Measurements from ENCODE around the gene SMIM45.

Gene SMIM45

GRCh38 chr22:41968601-41969000 lies 16.7 kb downstream of the SMIM45 start:
- no peak for TF ChIP-seq CTCF (conservative IDR thresholded peaks at IDR 0.05; ENCODE audit: low read depth, low read length)
- Histone ChIP-seq H4K20me1 (ENCODE audit: insufficient read depth) (no peaks in the 10 kb centered on the region), H2AFZ (ENCODE audit: low read depth) (no peak overlapping the region), H3K4me1 (ENCODE audit: low read depth, poor library complexity, severe bottlenecking) (no peaks in the 10 kb centered on the region), H3K4me2 (no peak overlapping the region), H3K4me3 (IDR thresholded peaks at IDR 0.05; ENCODE audit: insufficient read depth, low read depth, low read length) (no peak overlapping the region), H3K27me3 (ENCODE audit: insufficient read depth, low read depth) (no peaks in the 10 kb centered on the region; the same call in 1 of the 2 replicates), H3K36me3 (ENCODE audit: insufficient read depth) (no peaks in the 10 kb centered on the region), H3K9ac (no peak overlapping the region), H3K79me2 (ENCODE audit: insufficient read depth, low read depth) (no peaks in the 10 kb centered on the region), H3K27ac (no peak overlapping the region)

DNA sequence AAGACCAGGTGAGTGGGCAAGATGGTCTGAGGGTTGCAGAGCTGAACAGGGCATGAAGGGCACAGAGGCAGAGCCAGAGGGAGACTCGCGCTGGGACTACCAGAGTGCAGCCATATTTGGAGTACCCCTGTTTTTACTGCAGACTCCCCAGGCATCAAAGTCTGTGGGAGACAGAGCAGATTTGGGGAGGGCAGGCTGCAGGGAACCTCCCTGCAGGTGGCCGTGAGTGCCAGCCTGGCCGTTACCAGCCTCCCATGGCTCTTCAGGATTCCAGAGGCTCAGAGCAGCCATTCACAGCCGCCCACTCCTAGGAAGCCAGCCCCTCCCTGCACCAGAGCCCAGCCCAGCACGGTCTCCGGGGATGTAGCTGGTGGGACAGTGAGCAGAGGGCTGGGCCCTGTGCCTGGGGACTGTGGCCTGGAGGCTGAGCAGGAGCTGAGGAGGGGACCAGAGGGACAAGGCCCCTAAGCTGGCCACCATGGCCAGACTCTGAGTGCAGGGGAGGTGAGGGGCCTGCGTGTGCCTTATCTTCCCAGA lies 17.2 kb downstream of the SMIM45 start, which contains the start of gene SEPTIN3:
SEPTIN3 (plus strand) TSS at position 334 of the 537 bp plus-strand sequence. CDS start 2,050 bp downstream, outside the sequence.
- TF ChIP-seq CTCF (conservative IDR thresholded peaks at IDR 0.05; ENCODE audit: low read depth, low read length), result no peak
- Histone ChIP-seq H3K27ac (no peak within 1 kb of the TSS), H3K36me3 (ENCODE audit: insufficient read depth) (no peaks in the 10 kb centered on the region), H2AFZ (ENCODE audit: low read depth) (no peak within 1 kb of the TSS), H3K4me1 (ENCODE audit: low read depth, poor library complexity, severe bottlenecking) (no peaks in the 10 kb centered on the region), H3K4me3 (IDR thresholded peaks at IDR 0.05; ENCODE audit: insufficient read depth, low read depth, low read length) (no peak within 1 kb of the TSS), H3K79me2 (ENCODE audit: insufficient read depth, low read depth) (no peaks in the 10 kb centered on the region), H4K20me1 (ENCODE audit: insufficient read depth) (no peaks in the 10 kb centered on the region), H3K9ac (no peak within 1 kb of the TSS), H3K27me3 (ENCODE audit: insufficient read depth, low read depth) (no peaks in the 10 kb centered on the region; the same call in 1 of the 2 replicates), H3K4me2 (no peak within 1 kb of the TSS)

GRCh38 chr22:41970601-41971000 lies 18.7 kb downstream of the SMIM45 start:
- no peaks in the 10 kb centered on the region for H3K79me2 ChIP-seq (ENCODE audit: insufficient read depth, low read depth)
- H3K9ac ChIP-seq, result no peak overlapping the region
- H3K4me3 ChIP-seq (IDR thresholded peaks at IDR 0.05; ENCODE audit: insufficient read depth, low read depth, low read length), result no peak overlapping the region
- no peak for TF ChIP-seq CTCF (conservative IDR thresholded peaks at IDR 0.05; ENCODE audit: low read depth, low read length)
- H2AFZ ChIP-seq (ENCODE audit: low read depth), result no peak overlapping the region
- no peak overlapping the region for H3K4me2 ChIP-seq
- no peak overlapping the region for H3K27ac ChIP-seq
- no peaks in the 10 kb centered on the region for H3K36me3 ChIP-seq (ENCODE audit: insufficient read depth)
- no peaks in the 10 kb centered on the region for H4K20me1 ChIP-seq (ENCODE audit: insufficient read depth)
- no peaks in the 10 kb centered on the region for H3K4me1 ChIP-seq (ENCODE audit: low read depth, poor library complexity, severe bottlenecking)
- H3K27me3 ChIP-seq (ENCODE audit: insufficient read depth, low read depth), result peaks cover 4% of the 10 kb centered on the region

DNA sequence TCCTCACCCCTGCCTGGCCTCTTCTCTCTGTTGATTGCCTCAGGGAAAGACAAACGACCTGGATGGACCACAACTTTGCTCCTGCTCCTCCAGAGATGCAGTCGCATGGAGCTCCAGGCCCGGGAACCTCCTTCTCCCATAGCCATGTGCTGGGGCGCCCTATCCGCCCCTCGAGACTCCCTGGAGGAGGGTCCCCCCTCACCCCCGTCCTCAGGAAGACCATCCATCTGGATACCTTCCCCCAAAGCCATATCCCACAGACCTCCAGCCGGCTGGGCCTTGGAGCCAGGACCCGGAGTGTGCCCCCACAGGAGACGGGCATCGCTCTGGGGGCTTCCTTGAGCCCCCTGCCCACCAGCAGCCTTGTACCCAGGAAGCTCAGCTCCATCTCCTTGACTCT lies 19.5 kb downstream of the SMIM45 start:
- Histone ChIP-seq H3K4me3 (IDR thresholded peaks at IDR 0.05; ENCODE audit: insufficient read depth, low read depth, low read length) (no peak overlapping the region), H3K79me2 (ENCODE audit: insufficient read depth, low read depth) (no peaks in the 10 kb centered on the region), H3K4me1 (ENCODE audit: low read depth, poor library complexity, severe bottlenecking) (no peaks in the 10 kb centered on the region), H3K27me3 (ENCODE audit: insufficient read depth, low read depth) (peaks cover 11% of the 10 kb centered on the region), H3K4me2 (no peak overlapping the region), H4K20me1 (ENCODE audit: insufficient read depth) (no peaks in the 10 kb centered on the region), H3K36me3 (ENCODE audit: insufficient read depth) (no peaks in the 10 kb centered on the region), H2AFZ (ENCODE audit: low read depth) (no peak overlapping the region), H3K27ac (no peak overlapping the region), H3K9ac (no peak overlapping the region)
- TF ChIP-seq CTCF (conservative IDR thresholded peaks at IDR 0.05; ENCODE audit: low read depth, low read length), result no peak
